ENCODE data around the gene NPB.

The NPB gene

GRCh38 chr17:81900181-81900820, 1.7 kb upstream of the NPB start:
- DNase-seq: no peak

GRCh38 chr17:81901167-81902022, 643 bp upstream of the NPB start:
- DNase-seq: no peak

GRCh38 chr17:81902653-81903414, 796 bp downstream of the NPB start:
- no peak for DNase-seq

- DNase-seq: no peak
These were observed 1.4 kb downstream of the NPB start for GRCh38 chr17:81903415-81903831.

GRCh38 chr17:81903896-81904599, 2.0 kb downstream of the NPB start:
- no peak for DNase-seq

- DNase-seq: no peak
These were observed 2.8 kb downstream of the NPB start for GRCh38 chr17:81904600-81905423.

GRCh38 chr17:81905424-81905875, 3.4 kb downstream of the NPB start:
- no peak for DNase-seq

- no peak for DNase-seq
These were observed 4.0 kb downstream of the NPB start for GRCh38 chr17:81905993-81906392.

GRCh38 chr17:81906476-81907218, 4.6 kb downstream of the NPB start:
- DNase-seq: no peak

- no peak for DNase-seq
These were observed 5.4 kb downstream of the NPB start for GRCh38 chr17:81907219-81908145.

- no peak for DNase-seq
These were observed 6.8 kb downstream of the NPB start for GRCh38 chr17:81908793-81909192.

GRCh38 chr17:81909231-81909630, 7.2 kb downstream of the NPB start:
- DNase-seq: no peak

- no peak for DNase-seq
These were observed 8.2 kb downstream of the NPB start for GRCh38 chr17:81909966-81910839.

- no peak for DNase-seq
These were observed 8.8 kb downstream of the NPB start for GRCh38 chr17:81910840-81911276.

GRCh38 chr17:81911277-81911961, 9.4 kb downstream of the NPB start, which contains the start of gene PCYT2:
PCYT2 (minus strand) TSS chr17:81911399; CDS start chr17:81911355, 44 bp downstream.
- DNase-seq: peak; percentile 93

- DNase-seq: no peak
These were observed 9.9 kb downstream of the NPB start for GRCh38 chr17:81911969-81912368.

- no peak for DNase-seq
These were observed 10.6 kb downstream of the NPB start for GRCh38 chr17:81912441-81913309.
